ENCODE results near the gene RFESD. TPM values are rescaled to one million over a fixed set of nuclear protein-coding genes. Genes with fewer than 3 reads are reported as not detected.

RFESD gene
- total and polyA plus RNA-seq, 2 of the 13 experiments (the other 11 are each of a cell fraction or from before 2014, with no cell fraction given), result 1.1 to 2.2 TPM

DNA sequence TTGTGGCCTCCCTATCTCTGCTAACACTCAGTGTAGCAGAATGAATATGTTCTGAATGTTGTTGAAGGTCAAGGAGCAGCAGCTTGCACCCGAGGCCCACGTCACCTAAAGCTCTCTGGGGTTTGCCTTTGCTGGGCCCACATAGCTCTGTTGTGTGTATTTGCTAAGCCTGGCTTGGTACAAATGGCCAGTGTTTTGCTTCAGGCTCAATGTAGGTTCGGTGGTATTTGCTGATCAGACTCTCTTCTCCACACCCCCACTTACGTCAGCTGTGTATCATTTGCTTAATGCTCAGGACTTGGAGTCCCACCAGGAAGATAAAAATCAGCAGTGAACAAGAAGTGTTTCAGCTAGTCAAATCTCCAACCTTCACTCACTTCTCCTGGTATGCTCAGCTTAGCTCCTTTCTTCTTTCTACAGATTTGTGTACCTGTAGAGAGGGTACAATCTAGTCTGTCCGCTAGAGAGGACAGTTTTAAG is 4.8 kb upstream of the RFESD start (continued):
- TF ChIP-seq CREB1 (IDR thresholded peaks at IDR 0.05) (no peak), CREB1 (CRISPR knock-in tag; IDR thresholded peaks at IDR 0.05) (peak; percentile 35; the same call in 1 of the 2 replicates), MAFF (IDR thresholded peaks at IDR 0.05; ENCODE audit: low read depth, low read length) (peak; percentile 28; the same call in 1 of the 2 replicates)

DNA sequence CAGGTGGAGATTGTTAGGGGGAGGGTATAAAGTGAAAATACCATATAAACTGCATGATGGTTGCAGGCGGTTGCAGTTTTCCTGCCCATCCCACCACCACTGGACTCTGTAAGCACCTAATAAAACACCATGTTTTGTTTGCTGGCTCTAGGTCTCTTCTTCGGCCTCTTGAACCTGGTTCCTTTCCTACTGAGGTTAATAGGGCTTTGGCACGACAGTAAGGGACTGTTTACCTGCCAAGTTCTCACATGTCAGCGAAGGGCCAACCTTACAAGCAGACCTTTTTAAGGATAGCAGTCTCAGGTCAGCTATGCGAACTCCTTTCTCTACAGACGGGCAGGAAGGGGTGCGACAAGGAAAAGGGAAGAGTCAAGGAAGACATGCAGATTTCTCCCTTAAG is 3.4 kb upstream of the RFESD start:
- TF ChIP-seq ZNF460 (CRISPR knock-in tag; IDR thresholded peaks at IDR 0.05; ENCODE audit: borderline replicate concordance), result no peak
- no peak for TF ChIP-seq EED (CRISPR knock-in tag; IDR thresholded peaks at IDR 0.05)
- no peak for TF ChIP-seq ETV5 (CRISPR knock-in tag; IDR thresholded peaks at IDR 0.05; ENCODE audit: borderline replicate concordance)
- no peak for TF ChIP-seq ZNF33A (CRISPR knock-in tag; IDR thresholded peaks at IDR 0.05; ENCODE audit: borderline replicate concordance)
- TF ChIP-seq, protein P1, sequence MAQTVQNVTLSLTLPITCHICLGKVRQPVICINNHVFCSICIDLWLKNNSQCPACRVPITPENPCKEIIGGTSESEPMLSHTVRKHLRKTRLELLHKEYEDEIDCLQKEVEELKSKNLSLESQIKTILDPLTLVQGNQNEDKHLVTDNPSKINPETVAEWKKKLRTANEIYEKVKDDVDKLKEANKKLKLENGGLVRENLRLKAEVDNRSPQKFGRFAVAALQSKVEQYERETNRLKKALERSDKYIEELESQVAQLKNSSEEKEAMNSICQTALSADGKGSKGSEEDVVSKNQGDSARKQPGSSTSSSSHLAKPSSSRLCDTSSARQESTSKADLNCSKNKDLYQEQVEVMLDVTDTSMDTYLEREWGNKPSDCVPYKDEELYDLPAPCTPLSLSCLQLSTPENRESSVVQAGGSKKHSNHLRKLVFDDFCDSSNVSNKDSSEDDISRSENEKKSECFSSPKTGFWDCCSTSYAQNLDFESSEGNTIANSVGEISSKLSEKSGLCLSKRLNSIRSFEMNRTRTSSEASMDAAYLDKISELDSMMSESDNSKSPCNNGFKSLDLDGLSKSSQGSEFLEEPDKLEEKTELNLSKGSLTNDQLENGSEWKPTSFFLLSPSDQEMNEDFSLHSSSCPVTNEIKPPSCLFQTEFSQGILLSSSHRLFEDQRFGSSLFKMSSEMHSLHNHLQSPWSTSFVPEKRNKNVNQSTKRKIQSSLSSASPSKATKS (CRISPR knock-in tag; IDR thresholded peaks at IDR 0.05), result no peak
- H3K36me3 ChIP-seq (replicated peaks in 1 of 2; ENCODE audit: control insufficient read depth in 1 of 2, insufficient read depth in 2 of 2, low read length in 2 of 2), result no peaks in the 10 kb centered on the region
- DNase-seq (ENCODE audit: low spot score), result no peak
- CTCF ChIA-PET (ENCODE audit: low intra/inter-chr PET ratio, low total read pairs), result no interaction called here
- H3K79me2 ChIP-seq (ENCODE audit: insufficient read depth, low read length), result no peaks in the 10 kb centered on the region
- POLR2A ChIA-PET, result no interaction called here
- intact Hi-C loops (cut with micrococcal nuclease; ENCODE audit: unreplicated experiment) (loop anchor here (10.0 kb wide), 3 partner anchors 88 to 952 kb away; partner anchors contain the start of genes ARSK and SKIC3), in situ Hi-C loops (cut with HindIII; ENCODE audit: extremely low pct_ligation_motif_present, low pct_unique_long_range_greater_than_20kb) (loop anchor here (5.0 to 25.0 kb wide), 2 partner anchors 199 to 694 kb away; no protein-coding TSS in a partner anchor)
- WGBS (ENCODE audit: low lambda C conversion rate), result 44% methylated on average over 7 of the region's 7 CpGs
- no peaks in the 10 kb centered on the region; a peak in 1 of 5 replicates for H3K27me3 ChIP-seq (ENCODE audit: control insufficient read depth in 1 of 2, insufficient read depth in 2 of 2, low read length in 2 of 2)
- FAIRE-seq, result no peak
- BruUV-seq (replicated peaks), result no TSS peak
- H3K4me2 ChIP-seq (ENCODE audit: low read depth, low read length), result 0 out of 2 replicates have a peak overlapping the region, but pooled peaks have one; percentile 16
- H2AFZ ChIP-seq (ENCODE audit: low read length), result no peak overlapping the region
- H4K20me1 ChIP-seq (ENCODE audit: insufficient read depth, low read length), result no peaks in the 10 kb centered on the region
- H3K9me3 ChIP-seq (ENCODE audit: low read length), result no peaks in the 10 kb centered on the region
- no peak for ATAC-seq
- peaks cover 66% of the 10 kb centered on the region for H3K4me1 ChIP-seq (ENCODE audit: insufficient read depth, low read length)
- no peak overlapping the region for H3K27ac ChIP-seq (ENCODE audit: extremely low read length, insufficient read depth, low read length)
- H3K4me3 ChIP-seq (replicated peaks in 1 of 3; ENCODE audit: insufficient read depth in 1 of 3, low read depth in 2 of 3, low read length in 3 of 3), result no peak overlapping the region
- no peak overlapping the region for H3K9ac ChIP-seq (ENCODE audit: insufficient read depth, low read depth, low read length)
